HG02840 (cell line): ENCODE measurements around the gene ELL.
A peak's percentile ranks its signal among the peaks of the same experiment; 100 is the strongest.

ENCODE experiments used
- ATAC-seq: cut with Tn5 transposase; IDR thresholded peaks from one replicate; pipeline ENCODE4 v1.9.1; 2021; ENCODE audit warnings: mild to moderate bottlenecking, moderate library complexity, moderate number of reproducible peaks; ENCODE audit not compliant: unreplicated experiment, low FRiP score

The ELL gene

DNA sequence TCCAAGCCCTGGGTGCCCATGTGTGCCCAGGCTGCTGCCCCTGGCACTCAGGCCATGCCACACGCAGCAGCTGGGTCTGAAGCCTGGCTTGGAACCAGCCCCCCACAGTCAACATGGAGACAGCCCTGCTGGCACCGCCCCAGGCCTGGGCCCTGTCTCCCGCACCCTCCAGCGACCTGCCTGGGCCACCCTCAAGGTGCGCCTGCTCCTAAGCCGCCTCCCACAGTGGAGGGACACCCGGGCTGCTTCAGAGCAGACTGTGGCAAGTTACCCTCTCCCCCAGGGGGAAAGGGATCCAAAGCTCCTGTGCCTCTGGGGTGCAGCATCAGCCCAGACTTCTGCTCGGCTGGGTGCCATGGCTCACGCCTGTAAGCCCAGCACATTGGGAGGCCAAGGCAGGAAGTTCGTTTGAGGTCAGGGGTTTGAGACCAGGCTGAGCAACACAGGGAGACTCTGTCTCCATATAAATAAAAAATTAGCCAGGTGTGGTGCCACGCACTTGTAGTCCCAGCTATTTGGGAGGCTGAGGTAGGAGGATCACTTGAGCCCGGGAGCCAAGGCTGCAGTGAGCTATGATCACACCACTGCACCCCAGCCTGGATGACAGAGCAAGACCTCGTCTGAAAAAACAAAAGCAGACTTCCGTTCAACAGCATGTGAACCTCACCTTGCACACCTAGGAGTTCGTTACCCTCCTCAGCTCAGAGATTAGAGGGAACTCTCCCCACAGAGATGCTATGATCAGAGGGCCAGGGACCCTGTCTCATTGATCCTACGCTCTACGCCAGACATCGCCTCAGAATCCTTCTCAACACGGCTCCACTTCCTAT is 15.6 kb downstream of the ELL start:
- ATAC-seq, result no peak

DNA sequence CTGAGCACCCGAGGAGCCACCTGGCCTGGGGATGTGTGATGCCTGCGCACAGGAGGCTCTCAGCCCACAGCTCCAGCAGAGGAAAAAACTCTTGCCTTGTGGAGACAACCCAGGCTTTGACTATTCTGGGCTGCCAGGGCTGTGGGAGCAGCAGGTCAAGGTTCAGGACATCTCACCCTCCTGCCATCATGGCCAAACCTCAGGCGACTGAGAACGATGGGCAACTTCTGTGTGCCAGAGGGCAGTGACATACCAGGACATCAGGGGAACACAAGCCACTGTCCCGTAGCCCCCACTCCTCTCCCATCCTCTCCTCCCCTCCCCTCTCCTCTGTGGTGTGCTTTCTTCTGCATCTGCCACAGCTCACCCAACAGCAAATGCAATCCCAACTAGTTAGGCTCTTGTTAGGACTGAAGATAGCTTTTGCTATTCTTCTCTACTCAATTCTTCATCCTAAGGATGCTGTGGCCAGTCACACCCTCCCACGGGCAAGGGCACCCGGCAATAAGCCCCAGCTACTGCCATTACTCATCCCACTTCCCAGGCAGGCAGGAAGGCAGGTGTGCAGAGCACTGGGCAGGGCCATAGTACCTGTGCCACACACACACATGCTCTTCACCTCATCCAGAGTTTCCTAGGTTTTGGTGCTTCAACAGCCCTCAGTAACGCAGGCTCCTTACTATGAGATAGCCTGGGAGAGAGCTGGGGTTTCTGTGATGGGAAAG is 16.8 kb downstream of the ELL start:
- ATAC-seq, result no peak

- peak; percentile 47 for ATAC-seq
These were observed 17.6 kb downstream of the ELL start for GRCh38 chr19:18503971-18504885.

GRCh38 chr19:18503337-18503970 is 18.4 kb downstream of the ELL start:
- ATAC-seq, result no peak

DNA sequence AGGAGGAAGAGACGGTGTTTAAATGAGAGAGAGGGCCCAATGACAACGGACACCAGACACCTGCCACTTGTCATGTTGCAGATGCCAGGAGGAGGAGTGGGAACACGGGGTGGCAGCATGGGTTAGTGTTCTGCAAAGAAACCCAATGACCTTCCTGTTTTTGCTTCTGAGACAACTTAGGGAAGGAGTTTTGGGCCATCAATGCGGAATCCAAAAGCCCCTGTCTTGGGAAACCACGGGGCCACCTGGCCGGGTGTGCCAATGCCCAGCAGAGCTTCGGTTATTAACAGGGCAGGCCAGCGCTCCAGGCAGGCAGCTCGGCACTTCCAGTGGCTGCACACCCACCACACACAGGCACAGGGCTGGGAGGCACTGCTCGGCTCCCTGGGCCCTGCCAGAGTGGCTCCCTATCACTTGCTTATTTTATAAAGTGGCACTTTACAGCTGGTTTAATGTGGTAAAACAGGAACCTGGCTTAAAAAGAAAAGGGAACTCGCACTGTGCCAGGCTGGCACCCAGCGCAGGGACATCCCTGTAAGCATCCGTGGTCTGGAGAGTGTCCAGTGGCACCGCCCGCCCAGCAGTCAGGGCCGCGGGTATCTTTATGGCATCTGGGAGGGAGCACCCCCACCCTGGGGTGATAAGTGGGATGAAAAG is 19.1 kb downstream of the ELL start:
- no peak for ATAC-seq

GRCh38 chr19:18502246-18502637 is 19.6 kb downstream of the ELL start:
- no peak for ATAC-seq

GRCh38 chr19:18501832-18502231 is 20.0 kb downstream of the ELL start:
- no peak for ATAC-seq

DNA sequence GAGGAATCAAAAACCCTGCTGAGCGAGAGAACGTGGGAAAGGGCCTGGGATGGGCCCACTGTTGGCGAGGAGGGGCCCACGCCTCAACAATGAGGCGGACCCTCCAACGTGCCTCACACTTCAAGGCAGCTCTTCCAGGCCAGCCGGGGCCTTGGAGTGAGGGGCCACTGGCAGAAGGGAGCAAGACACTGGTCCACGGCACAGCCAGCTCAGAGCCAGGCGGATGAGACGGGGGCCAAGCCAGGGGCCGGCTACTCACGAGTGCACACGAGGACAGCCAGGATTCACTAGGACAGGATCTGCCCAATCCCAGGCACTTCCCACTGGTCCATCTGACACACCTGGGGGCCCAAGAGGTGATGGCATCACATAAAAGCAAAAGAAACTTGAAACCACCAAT is 20.5 kb downstream of the ELL start:
- ATAC-seq, result no peak

GRCh38 chr19:18500799-18501198 is 21.1 kb downstream of the ELL start:
- ATAC-seq, result no peak

GRCh38 chr19:18500376-18500775 is 21.5 kb downstream of the ELL start:
- ATAC-seq, result no peak

DNA sequence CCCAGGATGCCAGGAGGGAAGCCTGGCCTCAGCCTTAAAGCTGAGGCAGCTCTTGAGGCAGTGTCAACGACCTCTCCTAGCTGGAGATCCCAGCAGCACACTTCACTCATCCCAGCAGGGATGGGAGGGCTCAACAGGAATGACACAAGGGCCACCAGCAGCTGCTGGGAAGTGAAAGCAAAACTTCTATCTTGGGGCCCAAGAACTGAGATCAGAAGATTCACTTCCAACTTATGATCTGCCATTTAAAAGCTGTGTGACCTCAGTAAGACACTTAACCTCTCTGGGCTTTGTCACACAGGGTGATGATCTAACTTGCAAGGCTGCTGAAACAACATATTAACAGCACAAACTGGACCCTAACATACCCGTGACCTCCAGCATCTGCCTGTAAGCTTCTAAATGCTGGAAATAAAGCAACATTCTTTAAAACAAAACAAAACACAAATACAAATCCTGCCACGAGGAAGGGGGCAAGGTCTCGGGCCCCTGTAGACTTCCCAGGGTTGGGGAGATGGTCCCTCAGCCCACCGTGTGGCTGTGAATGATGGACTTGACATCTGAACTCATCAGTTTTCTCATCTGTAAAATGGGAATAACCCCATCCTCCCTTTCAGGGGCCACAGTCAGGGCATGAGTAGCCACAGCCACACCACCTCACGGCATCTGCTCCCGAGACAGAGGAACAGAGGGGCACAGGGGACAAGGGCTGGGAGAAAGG is 22.7 kb downstream of the ELL start:
- no peak for ATAC-seq

DNA sequence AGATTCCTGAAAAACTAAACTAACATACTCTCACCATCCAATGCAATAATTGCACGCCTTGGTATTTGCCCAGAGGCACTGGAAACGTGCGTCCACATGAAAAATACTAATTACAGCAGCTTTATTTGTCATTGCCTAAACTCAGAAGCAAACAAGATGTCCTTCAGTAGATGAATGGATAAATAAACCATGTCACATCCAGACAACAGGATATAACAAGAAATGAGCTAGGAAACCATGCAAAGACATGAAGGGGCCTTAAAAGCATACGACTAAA is 25.0 kb downstream of the ELL start:
- ATAC-seq, result no peak

DNA sequence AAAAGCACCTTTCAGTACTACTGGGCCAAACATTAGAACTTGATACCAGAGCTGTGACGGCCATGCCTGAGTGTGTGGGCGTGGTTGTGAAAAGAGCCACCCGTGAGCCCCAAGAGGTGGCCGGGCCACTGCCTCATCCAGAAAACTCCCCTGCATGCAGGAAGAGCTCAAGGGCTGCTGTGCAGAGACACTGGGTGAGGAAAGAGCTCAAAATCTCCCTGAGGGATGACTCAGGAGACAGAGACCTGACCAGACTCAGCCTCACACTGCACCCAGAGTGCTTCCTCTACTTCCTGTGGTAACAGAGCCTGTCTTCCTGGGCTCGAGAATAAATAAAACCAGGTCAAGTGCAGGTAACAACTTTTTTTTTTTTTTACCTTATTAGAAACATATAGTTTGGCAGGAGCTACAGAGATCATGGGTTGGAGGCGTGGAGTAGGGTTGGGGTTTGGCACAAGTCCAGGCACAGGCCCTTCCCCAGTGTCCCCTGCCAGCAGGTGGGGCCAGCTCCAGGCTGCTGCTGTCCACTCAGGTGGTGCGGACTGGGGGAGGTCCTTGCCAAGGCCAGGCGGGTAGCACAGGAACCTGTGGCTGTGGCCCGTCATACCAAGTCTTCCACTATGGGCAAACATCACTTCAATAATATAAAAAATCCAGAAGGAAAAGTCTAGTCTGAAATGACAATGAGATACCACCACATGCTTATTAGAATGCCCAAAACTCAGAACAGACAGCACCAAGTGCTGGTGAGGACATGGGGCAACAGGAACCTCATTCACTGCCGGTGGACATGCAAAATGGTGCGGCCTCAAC is 25.5 kb downstream of the ELL start:
- ATAC-seq, result no peak

- ATAC-seq, result no peak
These were observed 26.5 kb downstream of the ELL start for GRCh38 chr19:18495204-18495911.

DNA sequence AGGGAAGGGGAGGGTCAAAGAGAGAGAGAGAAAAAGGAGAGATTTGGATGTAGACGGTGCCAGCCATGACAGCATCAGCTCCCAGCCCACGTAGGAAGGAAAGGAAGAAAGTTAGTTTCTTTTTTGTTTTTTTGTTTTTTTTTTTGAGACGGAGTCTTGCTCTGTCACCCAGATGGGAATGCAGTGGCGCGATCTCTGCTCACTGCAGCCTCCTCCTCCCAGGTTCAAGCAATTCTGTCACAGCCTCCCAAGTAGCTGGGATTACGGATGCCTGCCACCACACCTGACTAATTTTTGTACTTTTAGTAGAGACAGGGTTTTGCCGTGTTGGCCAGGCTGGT is 27.6 kb downstream of the ELL start:
- no peak for ATAC-seq

GRCh38 chr19:18493440-18494266 is 28.2 kb downstream of the ELL start:
- no peak for ATAC-seq
